ENCODE measurements around the gene PFDN1. TPM values are rescaled to one million over a fixed set of nuclear protein-coding genes. Genes with fewer than 3 reads are reported as not detected.

The PFDN1 gene
- total RNA-seq, 1 experiment from 2014 or later, result 91.9 TPM

GRCh38 chr5:140312067-140312790, 9.3 kb upstream of the PFDN1 start:
- ATAC-seq (peak; percentile 93), DNase-seq (peak; percentile 98)
- H3K79me2 ChIP-seq (ENCODE audit: low read length), result no peaks in the 10 kb centered on the region
- H3K36me3 ChIP-seq (ENCODE audit: low read depth, low read length), result no peaks in the 10 kb centered on the region
- peaks cover 41% of the 10 kb centered on the region for H3K4me1 ChIP-seq (ENCODE audit: insufficient read depth, low read length)
- H3K27me3 ChIP-seq (ENCODE audit: low read length), result no peaks in the 10 kb centered on the region
- H3K9me2 ChIP-seq (replicated peaks; ENCODE audit: low read length), result no peaks in the 10 kb centered on the region; the same call in 1 of the 2 replicates
- H3F3A ChIP-seq (ENCODE audit: low read length, unreplicated experiment), result peaks cover 19% of the 10 kb centered on the region
- BruUV-seq (replicated peaks), result TSS peak; percentile 91
- H4K20me1 ChIP-seq (ENCODE audit: low read length), result no peaks in the 10 kb centered on the region
- peak overlapping the region; percentile 98 for H3K27ac ChIP-seq (ENCODE audit: low read length)
- TF ChIP-seq EZH2phosphoT487 (IDR thresholded peaks at IDR 0.05; ENCODE audit: borderline replicate concordance, low read length), result no peak
- no peak for TF ChIP-seq CTCF (conservative IDR thresholded peaks at IDR 0.05; ENCODE audit: low read depth, low read length)
- no peak for TF ChIP-seq EZH2 (IDR thresholded peaks at IDR 0.05; ENCODE audit: low read length, unreplicated experiment)
- POLR2A ChIA-PET (ENCODE audit: unreplicated experiment), result interaction anchor here (0.5 to 1.3 kb wide), 6 partner anchors 11 to 245 kb away, joined by 3 to 21 read pairs (median 5); partner anchors contain the start of genes HBEGF and SRA1
- CTCF ChIA-PET, result interaction anchor here (0.7 to 1.8 kb wide), 3 partner anchors 34 to 50 kb away, joined by 4 to 19 read pairs (median 6); partner anchors contain the start of gene HBEGF
- no peak overlapping the region for H2AFZ ChIP-seq (ENCODE audit: low read length)
- H3K9ac ChIP-seq (ENCODE audit: low read length), result peak overlapping the region; percentile 93
- no peak overlapping the region; the same call in 1 of the 2 replicates for H3K4me3 ChIP-seq (ENCODE audit: low read length)
- intact Hi-C loops (cut with micrococcal nuclease), result loop anchor here (1.0 to 5.0 kb wide), 3 partner anchors 20 to 50 kb away; partner anchors contain the start of gene HBEGF
- no peaks in the 10 kb centered on the region for H3K9me3 ChIP-seq (ENCODE audit: low read length)
- peak overlapping the region; percentile 80 for H3K4me2 ChIP-seq (ENCODE audit: low read length)

GRCh38 chr5:140311011-140311467, 8.1 kb upstream of the PFDN1 start:
- no peak overlapping the region for H2AFZ ChIP-seq (ENCODE audit: low read length)
- peaks cover 41% of the 10 kb centered on the region for H3K4me1 ChIP-seq (ENCODE audit: insufficient read depth, low read length)
- no peaks in the 10 kb centered on the region for H3K36me3 ChIP-seq (ENCODE audit: low read depth, low read length)
- H3K9ac ChIP-seq (ENCODE audit: low read length), result peak overlapping the region; percentile 93
- H3K27ac ChIP-seq (ENCODE audit: low read length), result peak overlapping the region; percentile 98
- peak overlapping the region; percentile 47 for H3K4me3 ChIP-seq (ENCODE audit: low read length)
- ATAC-seq (peak; percentile 67), DNase-seq (peak; percentile 86)
- intact Hi-C loops (cut with micrococcal nuclease), result loop anchor here (5.0 kb wide), 1 partner anchor 49 kb away; no protein-coding TSS in a partner anchor
- TF ChIP-seq EZH2phosphoT487 (IDR thresholded peaks at IDR 0.05; ENCODE audit: borderline replicate concordance, low read length) (no peak), CTCF (conservative IDR thresholded peaks at IDR 0.05; ENCODE audit: low read depth, low read length) (no peak), EZH2 (IDR thresholded peaks at IDR 0.05; ENCODE audit: low read length, unreplicated experiment) (no peak)
- no peaks in the 10 kb centered on the region; the same call in 1 of the 2 replicates for H3K9me2 ChIP-seq (replicated peaks; ENCODE audit: low read length)
- ChIA-PET CTCF (interaction anchor here (0.7 to 1.8 kb wide), 2 partner anchors 35 to 67 kb away, joined by 3 to 19 read pairs; partner anchors contain the start of gene HBEGF), POLR2A (ENCODE audit: unreplicated experiment) (interaction anchor here (0.7 to 1.4 kb wide), 3 partner anchors 12 to 35 kb away, joined by 3 to 4 read pairs (median 3); no protein-coding TSS in a partner anchor)
- no peaks in the 10 kb centered on the region for H3K27me3 ChIP-seq (ENCODE audit: low read length)
- no peaks in the 10 kb centered on the region for H3K79me2 ChIP-seq (ENCODE audit: low read length)
- H3K9me3 ChIP-seq (ENCODE audit: low read length), result no peaks in the 10 kb centered on the region
- H3K4me2 ChIP-seq (ENCODE audit: low read length), result peak overlapping the region; percentile 80
- peaks cover 19% of the 10 kb centered on the region for H3F3A ChIP-seq (ENCODE audit: low read length, unreplicated experiment)
- H4K20me1 ChIP-seq (ENCODE audit: low read length), result no peaks in the 10 kb centered on the region
- TSS peak; percentile 11 for BruUV-seq (replicated peaks)
